Neural cell (in vitro differentiated cells): ENCODE measurements around the gene BRINP1. TPM values are rescaled to one million over a fixed set of nuclear protein-coding genes. Genes with fewer than 3 reads are reported as not detected.

Experiments
- H2AFZ ChIP-seq: fragments of 200-600, 300-800 bp; sonication (generic), shearing (Covaris generic); 2 replicates; pipeline ENCODE4 v1.6.0; 2014; ENCODE audit warnings: low read depth, mild to moderate bottlenecking, antibody characterized with exemption, low read length, moderate library complexity
- H3F3A ChIP-seq: fragments of 200-600 bp; shearing (Covaris generic); 2 replicates; pipeline ENCODE4 v1.6.1; 2016; ENCODE audit warnings: mild to moderate bottlenecking, moderate library complexity, mixed read lengths, antibody characterized with exemption, low read length; ENCODE audit not compliant: insufficient read depth, poor library complexity, severe bottlenecking
- H3K27ac ChIP-seq: fragments of 200-600, 300-800 bp; sonication (generic), shearing (Covaris generic); 2 replicates; pipeline ENCODE4 v1.5.1; 2014; ENCODE audit warnings: mild to moderate bottlenecking, low read length, moderate library complexity
- H3K27me3 ChIP-seq: fragments of 300-800, 200-600 bp; sonication (generic), shearing (Covaris generic); 2 replicates; pipeline ENCODE4 v1.6.0; 2014; ENCODE audit warnings: mild to moderate bottlenecking, low read depth, low read length, moderate library complexity; ENCODE audit not compliant: insufficient read depth
- H3K36me3 ChIP-seq: fragments of 300-800, 200-600 bp; sonication (generic), shearing (Covaris generic); 2 replicates; pipeline ENCODE4 v1.5.1; 2014; ENCODE audit warnings: mild to moderate bottlenecking, antibody characterized with exemption, low read length, moderate library complexity; ENCODE audit not compliant: insufficient read depth
- H3K4me2 ChIP-seq: fragments of 300-800, 200-600 bp; sonication (generic), shearing (Covaris generic); 2 replicates; pipeline ENCODE4 v1.6.0; 2014; ENCODE audit warnings: mild to moderate bottlenecking, low read length
- H3K4me3 ChIP-seq: fragments of 300-800, 200-600 bp; sonication (generic), shearing (Covaris generic); 2 replicates; pipeline ENCODE4 v1.5.1; 2014; ENCODE audit warnings: mild to moderate bottlenecking, low read length, moderate library complexity
- H3K79me2 ChIP-seq: fragments of 200-600 bp; shearing (Covaris generic); replicated peaks from 2 replicates; pipeline ENCODE4 v1.6.0; 2014; ENCODE audit warnings: mild to moderate bottlenecking, low read length, moderate library complexity; ENCODE audit not compliant: insufficient read depth
- H3K9ac ChIP-seq: fragments of 300-800, 200-600 bp; sonication (generic), shearing (Covaris generic); 2 replicates; pipeline ENCODE4 v1.6.1; 2016; ENCODE audit warnings: mild to moderate bottlenecking, low read length, mixed read lengths
- H3K9me2 ChIP-seq: fragments of 200-600 bp; shearing (Covaris generic); 2 replicates; pipeline ENCODE4 v1.6.1; 2016; ENCODE audit warnings: mild to moderate bottlenecking, low read length, mixed read lengths; ENCODE audit not compliant: insufficient read depth
- H3K9me3 ChIP-seq: fragments of 200-600, 300-800 bp; sonication (generic), shearing (Covaris generic); 2 replicates; pipeline ENCODE4 v1.6.1; 2016; ENCODE audit warnings: mild to moderate bottlenecking, mixed run types, low read length, moderate library complexity, mixed read lengths
- H4K20me1 ChIP-seq: fragments of 200-600 bp; shearing (Covaris generic); 2 replicates; pipeline ENCODE4 v1.6.1; 2016; ENCODE audit warnings: mild to moderate bottlenecking, mixed run types; ENCODE audit not compliant: insufficient read depth
- CTCF ChIP-seq: fragments of 450-650 bp; IDR thresholded peaks from 2 replicates; pipeline ENCODE4 v1.5.1; 2014; ENCODE audit warnings: antibody characterized with exemption, mild to moderate bottlenecking, moderate library complexity; ENCODE audit not compliant: poor library complexity, severe bottlenecking
- EP300 ChIP-seq: fragments of 450-650 bp; conservative IDR thresholded peaks from 2 replicates; pipeline ENCODE4 v1.6.1; 2014; ENCODE audit warnings: antibody characterized with exemption, mild to moderate bottlenecking, moderate library complexity; ENCODE audit not compliant: poor library complexity, severe bottlenecking
- EZH2 ChIP-seq: fragments of 200-600, 300-800 bp; shearing (Covaris generic), sonication (generic); IDR thresholded peaks from 2 replicates; pipeline ENCODE4 v1.6.1; 2014; ENCODE audit warnings: antibody characterized with exemption, low read length, borderline replicate concordance, mild to moderate bottlenecking; ENCODE audit not compliant: insufficient read depth, poor library complexity, severe bottlenecking
- MXI1 ChIP-seq: fragments of 450-650 bp; conservative IDR thresholded peaks from 2 replicates; pipeline ENCODE4 v1.6.1; 2014; ENCODE audit warnings: antibody characterized with exemption, mild to moderate bottlenecking; ENCODE audit not compliant: poor library complexity, severe bottlenecking
- POLR2AphosphoS5 ChIP-seq: IDR thresholded peaks from 2 replicates; pipeline ENCODE4 v1.6.1; 2012
- RAD21 ChIP-seq: fragments of 450-650 bp; conservative IDR thresholded peaks from 2 replicates; pipeline ENCODE4 v1.6.1; 2014; ENCODE audit warnings: antibody characterized with exemption, mild to moderate bottlenecking, moderate library complexity
- REST ChIP-seq: IDR thresholded peaks from 2 replicates; pipeline ENCODE4 v1.6.1; 2012; ENCODE audit warnings: borderline replicate concordance
- SMC3 ChIP-seq: fragments of 450-650 bp; conservative IDR thresholded peaks from 2 replicates; pipeline ENCODE4 v1.6.1; 2014; ENCODE audit warnings: antibody characterized with exemption, mild to moderate bottlenecking, moderate library complexity; ENCODE audit not compliant: poor library complexity
- TAF1 ChIP-seq: IDR thresholded peaks from 2 replicates; pipeline ENCODE4 v1.6.1; 2012; ENCODE audit warnings: low read depth
- polyA plus RNA-seq: library from polyadenylated mRNA; depleted of rRNA; stranded (reverse); fragments of >200 nt; gene quantifications from 2 replicates; pipeline ENCODE4 v1.2.3, GENCODE V29; 2014

BRINP1 gene
- polyA plus RNA-seq, 1 donor from 2014 or later, result 15.6 TPM

GRCh38 chr9:119252671-119253299 lies 116.5 kb downstream of the BRINP1 start:
- no peaks in the 10 kb centered on the region for H3F3A ChIP-seq

GRCh38 chr9:119251936-119252335 lies 117.3 kb downstream of the BRINP1 start:
- no peaks in the 10 kb centered on the region for H3K79me2 ChIP-seq
- no peak overlapping the region for H3K27ac ChIP-seq
- H4K20me1 ChIP-seq, result no peaks in the 10 kb centered on the region
- no peaks in the 10 kb centered on the region for H3F3A ChIP-seq
- no peak overlapping the region for H2AFZ ChIP-seq
- H3K9ac ChIP-seq, result no peak overlapping the region
- H3K4me3 ChIP-seq, result no peak overlapping the region
- H3K36me3 ChIP-seq, result no peaks in the 10 kb centered on the region
- H3K9me2 ChIP-seq, result no peaks in the 10 kb centered on the region
- no peaks in the 10 kb centered on the region for H3K27me3 ChIP-seq
- no peaks in the 10 kb centered on the region for H3K9me3 ChIP-seq
- no peak overlapping the region for H3K4me2 ChIP-seq
- TF ChIP-seq SMC3 (no peak), TAF1 (no peak), REST (no peak), EZH2 (no peak), CTCF (no peak)

More at GRCh38 chr9:119252671-119253299, 116.5 kb downstream of the BRINP1 start:
- Histone ChIP-seq H3K9me2 (no peaks in the 10 kb centered on the region), H3K27ac (no peak overlapping the region), H2AFZ (no peak overlapping the region), H3K9me3 (no peaks in the 10 kb centered on the region), H3K4me2 (no peak overlapping the region), H3K27me3 (no peaks in the 10 kb centered on the region), H3K36me3 (no peaks in the 10 kb centered on the region), H4K20me1 (no peaks in the 10 kb centered on the region), H3K79me2 (no peaks in the 10 kb centered on the region), H3K4me3 (no peak overlapping the region), H3K9ac (no peak overlapping the region)
- TF ChIP-seq MXI1 (no peak), REST (no peak), SMC3 (no peak), POLR2AphosphoS5 (no peak), CTCF (no peak), TAF1 (no peak), EP300 (no peak), RAD21 (no peak), EZH2 (no peak)
